Keratinocyte (primary cell): ENCODE results near the gene ATP13A1.

Source experiments
- CTCF ChIP-seq, 3 experiments: IDR thresholded peaks in 1 of 3; conservative IDR thresholded peaks in 1 of 3; optimal IDR thresholded peaks in 1 of 3; 2 replicates in 2 of 3; 3 replicates in 1 of 3; pipeline versions ENCODE3 to v1.5.1; 2011; ENCODE audit warnings: low read length in 3 of 3, mild to moderate bottlenecking in 3 of 3, moderate library complexity in 2 of 3, control low read depth in 1 of 3, inconsistent platforms in 1 of 3; ENCODE audit not compliant: insufficient read depth in 2 of 3; ENCODE audit errors: extremely low read depth in 1 of 3
- EZH2 ChIP-seq: IDR thresholded peaks from one replicate; pipeline ENCODE4 v1.6.1; 2012; ENCODE audit warnings: inconsistent platforms, mild to moderate bottlenecking, low read length, moderate library complexity

DNA sequence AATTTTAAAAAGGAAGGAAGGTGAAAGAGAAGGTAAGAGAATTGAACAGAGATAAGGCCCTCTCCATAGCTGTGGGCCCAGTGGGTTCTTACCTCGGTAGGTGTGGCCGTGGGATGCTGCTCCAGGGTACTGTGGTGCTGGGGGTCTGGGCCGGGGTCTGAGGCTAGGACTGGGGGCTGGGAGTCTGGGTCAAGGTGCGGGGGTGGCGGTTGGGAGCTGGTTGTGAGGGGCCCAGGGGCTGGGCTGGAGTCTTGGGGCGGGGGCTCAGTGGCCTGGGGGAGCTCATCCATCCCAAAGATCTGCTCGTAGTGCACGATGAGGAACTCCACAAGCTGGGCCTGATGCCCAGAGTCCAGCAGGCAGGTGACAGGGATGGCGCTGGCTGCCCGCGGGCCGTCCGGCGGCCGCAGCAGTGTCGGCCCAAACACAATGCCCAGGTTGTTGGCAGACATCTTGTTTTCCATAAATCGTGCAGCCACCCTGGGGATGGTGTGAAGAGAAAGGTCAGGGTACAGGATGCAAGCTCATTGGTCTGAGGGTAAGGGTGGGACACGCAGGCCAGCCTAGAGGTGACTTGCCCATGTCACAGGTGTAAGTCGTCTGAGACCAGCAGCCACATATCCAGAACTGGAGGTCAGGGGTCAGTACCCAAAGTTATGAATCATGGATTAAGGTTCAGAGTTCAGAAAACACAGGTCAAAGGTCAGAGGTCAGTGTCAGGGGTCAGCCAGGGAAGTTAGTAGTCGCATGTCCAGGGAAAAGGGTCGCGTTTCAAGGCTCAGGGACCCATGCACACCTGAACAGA lies 29.6 kb downstream of the ATP13A1 start:
- no peak for TF ChIP-seq EZH2
- TF ChIP-seq CTCF (optimal IDR thresholded peaks at IDR 0.05 in 1 of 3, IDR thresholded peaks at IDR 0.05 in 1 of 3, conservative IDR thresholded peaks at IDR 0.05 in 1 of 3; ENCODE audit: extremely low read depth in 1 of 3, insufficient read depth in 2 of 3, low read length in 3 of 3), result no peak
